Neuronal stem cell (in vitro differentiated cells): ENCODE results near the gene TMEM38B.

ENCODE experiments used
- DNase-seq: peaks from one replicate; pipeline ENCODE4 v3.0.0-alpha.2; 2013; ENCODE audit warnings: low spot score
- H2AFZ ChIP-seq: one replicate; pipeline ENCODE4 v1.6.1; 2013; ENCODE audit warnings: mild to moderate bottlenecking, low read length, inconsistent platforms
- H2AK5ac ChIP-seq: 2 replicates; pipeline ENCODE4 v1.6.1; 2013; ENCODE audit warnings: low read depth, mild to moderate bottlenecking, inconsistent platforms, low read length, moderate library complexity, mixed read lengths
- H2BK120ac ChIP-seq: 2 replicates; pipeline ENCODE4 v1.6.1; 2013; ENCODE audit warnings: low read depth, mild to moderate bottlenecking, inconsistent platforms, low read length, moderate library complexity, mixed read lengths
- H2BK12ac ChIP-seq: one replicate; pipeline ENCODE4 v1.6.1; 2013; ENCODE audit warnings: low read length, inconsistent platforms
- H2BK15ac ChIP-seq: 2 replicates; pipeline ENCODE4 v1.6.1; 2013; ENCODE audit warnings: mild to moderate bottlenecking, low read length, inconsistent platforms, mixed read lengths
- H2BK5ac ChIP-seq: one replicate; pipeline ENCODE4 v1.6.1; 2013; ENCODE audit warnings: inconsistent platforms, mild to moderate bottlenecking, low read length, moderate library complexity
- H3K14ac ChIP-seq: one replicate; pipeline ENCODE4 v1.6.1; 2013; ENCODE audit warnings: low read length, inconsistent platforms
- H3K18ac ChIP-seq: 2 replicates; pipeline ENCODE4 v1.6.1; 2013; ENCODE audit warnings: low read length, inconsistent platforms
- H3K23ac ChIP-seq: 2 replicates; pipeline ENCODE4 v1.6.1; 2013; ENCODE audit warnings: low read depth, mild to moderate bottlenecking, mixed read lengths, low read length, inconsistent platforms; ENCODE audit not compliant: poor library complexity
- H3K27ac ChIP-seq: replicated peaks from 3 replicates; pipeline ENCODE4 v1.5.1; 2013; ENCODE audit warnings: low read length, inconsistent platforms
- H3K27me3 ChIP-seq, 3 experiments: 2 replicates each; pipeline ENCODE4 v1.6.1; 2013; ENCODE audit warnings: low read length in 3 of 3, mild to moderate bottlenecking in 2 of 3, inconsistent platforms in 1 of 3, low read depth in 1 of 3, mixed read lengths in 1 of 3, moderate library complexity in 1 of 3; ENCODE audit not compliant: control insufficient read depth in 3 of 3, insufficient read depth in 3 of 3
- H3K36me3 ChIP-seq, 2 donors: replicated peaks in 1 of 2; 2 replicates each; pipeline ENCODE4 v1.6.1; 2013; ENCODE audit warnings: low read length in 2 of 2; ENCODE audit not compliant: control insufficient read depth in 2 of 2, insufficient read depth in 2 of 2
- H3K4ac ChIP-seq: 2 replicates; pipeline ENCODE4 v1.6.1; 2013; ENCODE audit warnings: inconsistent platforms, mild to moderate bottlenecking, low read length, moderate library complexity
- H3K4me1 ChIP-seq, 2 donors: 1 replicate in 1 of 2; 2 replicates in 1 of 2; pipeline ENCODE4 v1.6.1; 2013; ENCODE audit warnings: low read length in 2 of 2, low read depth in 1 of 2; ENCODE audit not compliant: control insufficient read depth in 2 of 2, insufficient read depth in 1 of 2
- H3K4me2 ChIP-seq: one replicate; pipeline ENCODE4 v1.6.1; 2013; ENCODE audit warnings: mild to moderate bottlenecking, low read length, inconsistent platforms; ENCODE audit not compliant: insufficient read depth, poor library complexity, severe bottlenecking
- H3K4me3 ChIP-seq, 2 donors: 2 replicates each; pipeline ENCODE4 v1.5.1; 2013; ENCODE audit warnings: low read length in 2 of 2, mild to moderate bottlenecking in 2 of 2, inconsistent platforms in 1 of 2, moderate library complexity in 1 of 2
- H3K79me1 ChIP-seq: one replicate; pipeline ENCODE4 v1.6.1; 2013; ENCODE audit warnings: low read depth, mild to moderate bottlenecking, inconsistent platforms, low read length, moderate library complexity
- H3K9ac ChIP-seq: one replicate; pipeline ENCODE4 v1.6.1; 2013; ENCODE audit warnings: mild to moderate bottlenecking, low read depth, low read length, inconsistent platforms; ENCODE audit not compliant: poor library complexity
- H3K9me3 ChIP-seq, 2 donors: replicated peaks in 1 of 2; 2 replicates each; pipeline versions ENCODE3 to v1.6.1; 2013; ENCODE audit warnings: low read length in 2 of 2, mild to moderate bottlenecking in 2 of 2, inconsistent platforms in 1 of 2, low read depth in 1 of 2, mixed read lengths in 1 of 2, moderate library complexity in 1 of 2; ENCODE audit not compliant: control insufficient read depth in 2 of 2, insufficient read depth in 1 of 2
- H4K8ac ChIP-seq: one replicate; pipeline ENCODE4 v1.6.1; 2013; ENCODE audit warnings: low read depth, mild to moderate bottlenecking, inconsistent platforms, low read length, moderate library complexity
- H4K91ac ChIP-seq: one replicate; pipeline ENCODE4 v1.6.1; 2013; ENCODE audit warnings: low read length, low read depth, mild to moderate bottlenecking, inconsistent platforms; ENCODE audit not compliant: poor library complexity
- WGBS, 2 donors: extraction: QIAGEN DNeasy Blood & Tissue Kit; methylation state at CpG; one replicate each; pipeline ENCODE4 v1.1.7; 2013; ENCODE audit warnings: missing lambda C conversion rate in 2 of 2, mixed read lengths in 1 of 2; ENCODE audit not compliant: insufficient read length in 2 of 2, insufficient replicate concordance in 1 of 2; ENCODE audit errors: extremely low coverage in 2 of 2; 5-methylcytosine and 5-hydroxymethylcytosine counted together

TMEM38B gene

DNA sequence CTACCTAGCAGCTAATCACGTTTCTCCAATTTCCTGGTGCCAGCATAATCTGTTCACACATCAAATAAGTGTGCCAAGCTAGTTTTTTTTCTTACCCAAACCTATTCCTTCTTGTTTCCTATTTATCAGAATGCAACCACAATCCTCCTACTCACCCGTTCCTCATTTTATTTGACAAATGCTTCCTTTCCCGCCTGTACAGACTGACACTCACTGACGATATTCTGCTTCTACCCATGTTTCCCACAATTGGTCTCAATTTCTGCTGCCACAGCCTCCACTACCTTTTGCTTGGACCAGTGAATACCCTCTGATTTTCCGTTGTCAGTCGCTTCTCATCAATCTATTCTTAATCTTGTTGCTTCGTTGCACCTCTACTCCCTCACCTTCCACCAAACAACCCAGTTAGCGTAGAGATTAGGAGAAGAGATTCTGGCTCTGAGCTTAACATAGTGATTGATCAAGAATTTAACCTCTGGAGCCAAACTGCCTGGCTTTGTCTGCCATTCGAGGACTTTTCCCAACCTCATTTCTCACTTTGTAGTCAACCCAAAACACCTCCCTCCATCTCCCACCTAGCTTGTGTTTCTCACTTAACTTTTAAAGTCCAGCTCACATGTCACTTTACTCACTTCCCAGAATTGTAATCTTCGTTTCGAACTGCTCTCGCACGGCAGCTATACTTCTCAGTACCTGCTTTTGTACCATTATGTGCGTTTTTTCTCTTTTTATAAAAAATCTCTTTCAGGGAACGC, 729 bp upstream of the TMEM38B start:
- Histone ChIP-seq H3K27me3 (peaks cover 0 to 11% (median 8%) of the 10 kb centered on the region in 3 experiments), H3K27ac (no peak overlapping the region)

DNA sequence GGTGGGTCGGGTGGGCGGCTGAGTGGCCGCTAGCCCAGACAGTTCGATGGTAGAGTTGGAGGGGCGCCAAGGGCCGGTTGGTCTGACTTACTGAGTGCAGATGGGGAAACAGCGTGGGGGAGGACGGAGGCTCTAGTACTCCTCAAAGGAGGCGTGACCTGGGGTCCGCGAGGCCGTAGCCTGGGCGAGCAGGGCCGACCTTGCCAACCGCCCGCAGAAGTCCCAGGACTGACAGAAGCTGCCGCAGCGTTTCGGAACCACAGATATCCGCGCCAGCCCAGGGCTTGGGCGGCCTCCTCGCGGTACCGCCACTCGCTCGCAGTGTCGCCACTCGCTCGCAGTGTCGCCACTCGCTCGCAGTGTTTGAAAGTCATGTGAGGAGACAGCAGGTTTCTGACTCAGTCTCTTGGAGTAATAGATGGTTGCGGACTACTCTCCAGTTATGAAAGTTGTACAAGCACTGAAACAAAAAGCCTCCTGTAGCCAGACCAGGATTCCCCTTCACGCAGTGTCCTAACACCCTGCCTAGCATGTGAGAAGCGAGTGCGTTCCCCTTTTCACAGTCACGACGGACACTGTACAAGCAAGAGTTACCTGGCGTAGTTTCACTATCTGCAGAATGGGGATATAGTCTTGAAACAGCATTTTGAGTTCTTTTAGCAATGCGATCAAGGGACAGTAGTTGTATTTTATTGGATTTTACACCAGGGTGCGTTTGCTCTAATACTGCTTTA, 674 bp downstream of the TMEM38B start:
- Histone ChIP-seq H3K23ac (peak overlapping the region; percentile 65), H2BK12ac (no peak overlapping the region), H4K91ac (no peak overlapping the region), H2AFZ (peak overlapping the region; percentile 92), H3K4ac (no peak overlapping the region), H3K9me3 (no peaks in the 10 kb centered on the region), H4K8ac (no peak overlapping the region), H3K4me2 (peak overlapping the region; percentile 83), H3K9ac (peak overlapping the region; percentile 89), H2BK120ac (peak overlapping the region; percentile 78), H3K4me3 (peak overlapping the region; percentile 69 to 98), H3K4me1 (peaks cover 4 to 6% of the 10 kb centered on the region in 2 donors), H3K14ac (peak overlapping the region; percentile 51), H2BK15ac (peak overlapping the region; percentile 99), H3K27ac (peak overlapping the region; percentile 9), H3K27me3 (peaks cover 0 to 11% (median 8%) of the 10 kb centered on the region in 3 experiments), H3K79me1 (no peaks in the 10 kb centered on the region), H2AK5ac (peak overlapping the region; percentile 86), H2BK5ac (peak overlapping the region; percentile 32), H3K18ac (peak overlapping the region; percentile 93), H3K36me3 (no peaks in the 10 kb centered on the region)
- no CpG with 5 or more reads among the region's 42 CpGs for WGBS, 2 donors
- DNase-seq, result peak; percentile 55

More for the DNA sequence above, 729 bp upstream of the TMEM38B start:
- Histone ChIP-seq H2BK5ac (no peak overlapping the region), H4K8ac (no peak overlapping the region), H3K79me1 (no peaks in the 10 kb centered on the region), H2BK15ac (no peak overlapping the region), H3K4me1 (peaks cover 4 to 6% of the 10 kb centered on the region in 2 donors), H3K14ac (no peak overlapping the region), H3K9ac (no peak overlapping the region), H3K18ac (no peak overlapping the region), H3K4me3 (peak overlapping the region in 1 of 2 donors; percentile 69), H2BK12ac (no peak overlapping the region), H3K36me3 (no peaks in the 10 kb centered on the region), H2AK5ac (no peak overlapping the region), H2AFZ (peak overlapping the region; percentile 92), H3K23ac (no peak overlapping the region), H4K91ac (no peak overlapping the region), H3K4ac (no peak overlapping the region), H2BK120ac (no peak overlapping the region), H3K9me3 (no peaks in the 10 kb centered on the region), H3K4me2 (peak overlapping the region; percentile 38)
- peak; percentile 23 for DNase-seq
- WGBS, 2 donors, result 100% methylated on average over 1 of the region's 15 CpGs; no CpG with 5 or more reads in 1 of the 2 donors

DNA sequence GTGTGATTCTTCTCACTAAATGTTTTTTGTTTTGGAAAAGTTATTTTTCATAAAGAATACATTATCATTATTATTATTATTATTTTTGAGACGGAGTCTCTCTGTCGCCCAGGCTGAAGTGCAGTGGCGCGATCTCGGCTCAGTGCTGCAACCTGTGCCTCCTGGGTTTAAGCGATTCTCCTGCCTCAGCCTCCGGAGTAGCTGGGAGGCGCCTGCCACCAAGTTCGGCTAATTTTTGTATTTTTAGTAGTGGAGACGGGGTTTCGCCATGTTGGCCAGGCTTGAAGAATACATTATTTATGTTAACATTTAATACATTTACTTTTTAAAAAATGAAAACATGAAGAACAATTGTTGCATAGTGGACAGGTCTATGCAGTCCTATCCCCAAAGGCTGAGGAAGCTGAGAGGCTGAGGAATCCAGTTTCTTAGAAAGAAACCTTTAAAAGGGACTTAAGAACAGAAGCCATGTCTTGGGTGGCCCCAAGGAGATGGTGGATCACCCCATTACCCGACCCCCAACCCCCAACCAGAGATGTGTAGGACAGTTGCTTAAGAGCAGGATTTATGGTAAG, 2.0 kb downstream of the TMEM38B start:
- no CpG with 5 or more reads among the region's 12 CpGs for WGBS, 2 donors
- no peak overlapping the region for H3K4me2 ChIP-seq
- peaks cover 0 to 11% (median 8%) of the 10 kb centered on the region in 3 experiments for H3K27me3 ChIP-seq
- H2AFZ ChIP-seq, result no peak overlapping the region
- H4K91ac ChIP-seq, result no peak overlapping the region
- H3K14ac ChIP-seq, result no peak overlapping the region
- DNase-seq, result no peak
- no peak overlapping the region for H2BK120ac ChIP-seq
- no peak overlapping the region for H3K18ac ChIP-seq
- H3K9me3 ChIP-seq, result no peaks in the 10 kb centered on the region
- H3K4ac ChIP-seq, result no peak overlapping the region
- no peak overlapping the region for H2BK5ac ChIP-seq
- H3K9ac ChIP-seq, result no peak overlapping the region
- H3K27ac ChIP-seq, result no peak overlapping the region
- H3K36me3 ChIP-seq, result no peaks in the 10 kb centered on the region
- peaks cover 4 to 6% of the 10 kb centered on the region in 2 donors for H3K4me1 ChIP-seq
- no peaks in the 10 kb centered on the region for H3K79me1 ChIP-seq
- H4K8ac ChIP-seq, result no peak overlapping the region
- H2BK15ac ChIP-seq, result no peak overlapping the region
- no peak overlapping the region for H2BK12ac ChIP-seq
- H3K23ac ChIP-seq, result no peak overlapping the region
- H3K4me3 ChIP-seq, result peak overlapping the region in 1 of 2 donors; percentile 69
- H2AK5ac ChIP-seq, result no peak overlapping the region

DNA sequence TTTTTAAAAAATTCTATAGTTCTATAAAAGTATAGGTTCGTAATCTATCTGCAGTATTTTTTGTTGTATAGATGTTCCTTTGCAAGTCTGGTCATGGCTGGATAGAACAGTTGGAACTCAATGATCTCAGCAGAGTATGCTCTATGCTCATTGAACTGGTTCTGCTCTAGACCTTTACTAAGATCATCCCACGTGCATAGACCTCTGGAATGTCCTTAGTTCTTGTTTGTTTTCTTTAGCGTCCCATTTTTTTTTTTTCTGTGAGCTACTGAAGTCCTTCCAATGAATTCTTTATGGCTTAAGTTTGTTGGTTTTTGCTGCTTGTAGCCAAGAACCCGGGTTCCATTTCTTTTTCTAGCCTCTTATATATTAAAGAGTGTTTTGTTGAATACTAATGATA, 3.5 kb downstream of the TMEM38B start:
- Histone ChIP-seq H3K4me1 (peaks cover 4 to 6% of the 10 kb centered on the region in 2 donors), H4K8ac (no peak overlapping the region), H3K4ac (no peak overlapping the region), H3K14ac (no peak overlapping the region), H3K27ac (no peak overlapping the region), H2BK120ac (no peak overlapping the region), H3K9me3 (peaks cover 0 to 4% of the 10 kb centered on the region in 2 donors), H3K27me3 (peaks cover 0 to 9% (median 8%) of the 10 kb centered on the region in 3 experiments), H2AK5ac (no peak overlapping the region), H3K79me1 (no peaks in the 10 kb centered on the region), H3K18ac (no peak overlapping the region), H2BK12ac (no peak overlapping the region), H2BK15ac (no peak overlapping the region), H3K4me2 (no peak overlapping the region), H2BK5ac (no peak overlapping the region), H2AFZ (no peak overlapping the region), H3K9ac (no peak overlapping the region), H4K91ac (no peak overlapping the region), H3K4me3 (no peak overlapping the region), H3K23ac (no peak overlapping the region), H3K36me3 (peaks cover 3 to 4% of the 10 kb centered on the region in 2 donors)
- no CpG with 5 or more reads among the region's 4 CpGs for WGBS, 2 donors
- DNase-seq, result no peak
